Measurements from ENCODE around the gene FOXJ3. TPM values are rescaled to one million over a fixed set of nuclear protein-coding genes. Genes with fewer than 3 reads are reported as not detected.

The FOXJ3 gene
- total RNA-seq, 2 experiments from 2014 or later, result 43.1 to 44.0 TPM

DNA sequence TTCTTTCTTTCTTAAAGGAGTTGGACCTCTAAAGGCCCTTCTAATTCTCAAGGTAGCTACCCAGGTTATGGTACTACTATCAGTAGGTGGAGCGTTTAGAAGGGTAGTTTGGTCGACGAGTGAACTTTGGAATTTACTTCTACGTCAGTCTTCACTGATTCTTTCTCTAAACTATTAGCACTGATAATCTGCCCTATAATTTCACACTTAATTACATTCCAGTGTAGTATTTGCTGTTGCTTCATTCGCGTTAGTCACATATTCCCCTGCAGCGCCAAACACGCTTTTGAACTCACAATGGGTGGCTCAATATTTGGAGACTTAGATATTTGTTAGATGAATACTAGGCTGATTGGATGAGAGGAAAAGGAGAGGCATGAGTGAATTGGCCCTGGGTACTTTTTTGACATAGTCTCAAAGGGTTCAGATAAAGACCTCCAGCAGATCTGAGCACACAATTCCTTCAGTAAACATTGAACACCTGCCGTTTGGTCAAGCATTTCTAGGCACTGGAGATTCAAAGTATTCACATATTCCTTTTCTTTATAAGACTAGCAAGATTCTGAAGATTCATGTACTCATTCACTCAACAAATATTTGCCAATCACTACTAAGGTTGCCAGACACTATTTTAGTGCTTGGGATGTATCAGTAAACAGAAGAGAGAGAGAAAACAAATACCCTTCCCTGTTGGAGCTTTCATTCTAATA is 929 bp upstream of the FOXJ3 start:
- Mint-ChIP-seq H3K36me3 (ENCODE audit: low read depth) (peaks cover 3% of the 10 kb centered on the region), H3K9me3 (no peaks in the 10 kb centered on the region), H3K27ac (peak overlapping the region; percentile 82), H3K4me3 (peak overlapping the region; percentile 78), H3K4me1 (ENCODE audit: low read depth) (peaks cover 37% of the 10 kb centered on the region), H3K27me3 (no peaks in the 10 kb centered on the region)
- DNase-seq (peak; percentile 34), ATAC-seq (no peak)
- ChIA-PET CTCF (interaction anchor here (1.3 kb wide), 1 partner anchor 157 kb away, joined by 3 read pairs; no protein-coding TSS in a partner anchor), POLR2A (interaction anchor here (1.3 kb wide), 1 partner anchor 22 kb away, joined by 3 read pairs; no protein-coding TSS in a partner anchor)
- intact Hi-C loops (cut with micrococcal nuclease), result no loop called here
- TF ChIP-seq, protein P1, sequence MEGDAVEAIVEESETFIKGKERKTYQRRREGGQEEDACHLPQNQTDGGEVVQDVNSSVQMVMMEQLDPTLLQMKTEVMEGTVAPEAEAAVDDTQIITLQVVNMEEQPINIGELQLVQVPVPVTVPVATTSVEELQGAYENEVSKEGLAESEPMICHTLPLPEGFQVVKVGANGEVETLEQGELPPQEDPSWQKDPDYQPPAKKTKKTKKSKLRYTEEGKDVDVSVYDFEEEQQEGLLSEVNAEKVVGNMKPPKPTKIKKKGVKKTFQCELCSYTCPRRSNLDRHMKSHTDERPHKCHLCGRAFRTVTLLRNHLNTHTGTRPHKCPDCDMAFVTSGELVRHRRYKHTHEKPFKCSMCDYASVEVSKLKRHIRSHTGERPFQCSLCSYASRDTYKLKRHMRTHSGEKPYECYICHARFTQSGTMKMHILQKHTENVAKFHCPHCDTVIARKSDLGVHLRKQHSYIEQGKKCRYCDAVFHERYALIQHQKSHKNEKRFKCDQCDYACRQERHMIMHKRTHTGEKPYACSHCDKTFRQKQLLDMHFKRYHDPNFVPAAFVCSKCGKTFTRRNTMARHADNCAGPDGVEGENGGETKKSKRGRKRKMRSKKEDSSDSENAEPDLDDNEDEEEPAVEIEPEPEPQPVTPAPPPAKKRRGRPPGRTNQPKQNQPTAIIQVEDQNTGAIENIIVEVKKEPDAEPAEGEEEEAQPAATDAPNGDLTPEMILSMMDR (IDR thresholded peaks at IDR 0.05), result no peak

DNA sequence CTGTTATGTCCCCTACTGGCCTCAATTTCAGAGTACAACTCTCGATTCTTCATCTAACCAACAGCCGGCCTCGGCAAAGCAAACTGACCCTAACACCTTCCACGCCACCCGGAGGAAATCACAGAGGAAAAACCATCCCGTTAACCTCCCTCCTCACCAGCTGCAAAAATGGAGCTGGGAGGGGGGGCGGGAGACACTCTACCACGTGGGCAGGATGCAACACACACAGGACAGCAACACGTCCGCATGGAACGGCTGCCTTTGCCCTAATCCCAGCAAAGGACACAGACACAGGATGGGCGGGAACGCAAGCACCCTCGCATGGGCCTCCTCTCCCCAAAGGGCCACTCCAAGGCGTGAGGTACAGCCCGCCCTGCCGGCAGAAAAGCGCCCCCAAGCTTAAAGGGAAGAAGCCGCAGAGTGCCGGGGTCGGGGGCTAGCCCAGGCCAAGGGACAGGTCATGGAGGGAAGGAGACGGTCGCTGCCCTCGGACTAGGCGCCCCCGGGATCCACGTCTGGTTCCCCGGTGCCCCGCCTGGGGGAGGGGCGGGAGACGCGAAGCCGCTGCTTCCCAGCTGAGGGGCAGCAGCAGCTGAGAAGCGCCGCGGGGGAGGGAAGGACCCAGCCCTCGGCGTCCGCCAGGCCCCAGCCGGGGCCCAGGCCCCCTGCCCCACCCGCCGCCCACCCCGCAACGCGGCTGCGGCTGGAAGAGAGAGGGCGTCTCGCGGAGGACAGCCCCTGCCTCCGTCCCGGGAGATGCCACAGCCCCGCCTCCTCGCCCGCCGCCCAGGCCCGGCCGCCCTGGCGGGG is 590 bp downstream of the FOXJ3 start:
- Mint-ChIP-seq H3K4me1 (ENCODE audit: low read depth) (peaks cover 48% of the 10 kb centered on the region), H3K9me3 (no peaks in the 10 kb centered on the region), H3K4me3 (peak overlapping the region; percentile 91), H3K27me3 (no peaks in the 10 kb centered on the region), H3K36me3 (ENCODE audit: low read depth) (peaks cover 7% of the 10 kb centered on the region), H3K27ac (peak overlapping the region; percentile 90)
- DNase-seq (peak; percentile 50), ATAC-seq (peak; percentile 45)
- TF ChIP-seq, protein P1 (IDR thresholded peaks at IDR 0.05), result no peak
- CTCF ChIA-PET, result interaction anchor here (0.8 to 1.5 kb wide), 3 partner anchors 10 to 14 kb away, joined by 3 to 5 read pairs (median 3); no protein-coding TSS in a partner anchor
- intact Hi-C loops (cut with micrococcal nuclease), result no loop called here
- POLR2A ChIA-PET, result interaction anchor here (0.8 to 1.8 kb wide), 4 partner anchors 10 to 348 kb away, joined by 3 to 6 read pairs (median 3); partner anchors contain the start of gene YBX1

DNA sequence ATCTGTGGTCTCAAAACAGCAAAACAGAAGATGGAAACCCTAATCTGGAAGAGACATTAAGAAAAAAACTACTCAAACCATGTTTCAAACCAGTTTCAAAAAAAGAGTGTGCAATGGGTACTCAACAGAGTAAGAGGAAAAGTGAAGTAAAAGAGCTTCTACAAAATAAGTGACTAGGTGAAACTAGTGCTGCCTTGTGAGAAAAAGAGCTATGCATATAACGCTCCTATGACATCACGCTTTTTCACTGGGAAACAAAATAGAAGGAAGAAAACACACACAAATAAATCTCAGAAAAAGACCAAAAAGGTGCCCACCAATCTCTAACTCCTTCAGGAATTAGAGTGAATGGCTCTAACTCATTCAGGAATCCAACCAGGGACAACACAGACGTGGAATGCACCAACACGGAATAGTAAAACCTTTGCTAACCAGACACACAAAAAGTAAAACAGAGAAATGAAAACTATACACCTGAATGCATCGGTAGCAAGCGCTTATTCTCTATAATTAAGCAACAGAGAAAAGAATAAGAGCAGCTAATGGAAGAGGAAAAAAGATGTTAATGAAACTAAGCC is 1.3 kb downstream of the FOXJ3 start:
- Mint-ChIP-seq H3K9me3 (no peaks in the 10 kb centered on the region), H3K4me3 (peak overlapping the region; percentile 91), H3K36me3 (ENCODE audit: low read depth) (peaks cover 7% of the 10 kb centered on the region), H3K27me3 (no peaks in the 10 kb centered on the region), H3K27ac (peak overlapping the region; percentile 90), H3K4me1 (ENCODE audit: low read depth) (peaks cover 54% of the 10 kb centered on the region)
- TF ChIP-seq, protein P1 (IDR thresholded peaks at IDR 0.05), result no peak
- DNase-seq (no peak), ATAC-seq (no peak)
- ChIA-PET POLR2A (interaction anchor here (1.2 to 1.8 kb wide), 3 partner anchors 9 to 349 kb away, joined by 3 to 6 read pairs (median 3); partner anchors contain the start of gene YBX1), CTCF (interaction anchor here (0.6 to 1.5 kb wide), 5 partner anchors 10 to 20 kb away, joined by 3 to 5 read pairs (median 3); no protein-coding TSS in a partner anchor)
- intact Hi-C loops (cut with micrococcal nuclease), result no loop called here

DNA sequence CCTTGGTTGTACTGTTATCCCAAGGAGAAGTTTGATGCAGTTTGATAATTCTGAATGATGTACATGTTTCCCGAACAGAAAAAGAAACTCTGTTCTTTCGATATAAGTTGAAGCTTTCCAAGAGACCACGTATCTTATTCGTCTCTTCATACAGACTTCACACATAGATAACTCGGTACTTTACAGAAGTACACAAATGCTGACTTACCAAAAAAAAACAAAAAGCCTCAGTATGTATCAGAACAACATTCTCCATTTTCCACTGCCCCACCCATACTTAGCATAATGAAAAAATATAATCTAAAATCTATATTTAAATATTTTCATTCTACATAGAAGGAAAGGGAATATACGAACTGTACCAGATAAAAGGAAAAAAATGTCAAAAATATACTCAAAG is 2.2 kb downstream of the FOXJ3 start:
- ChIA-PET CTCF (interaction anchor here (1.0 to 1.5 kb wide), 3 partner anchors 11 to 223 kb away, joined by 3 to 5 read pairs (median 5); no protein-coding TSS in a partner anchor), POLR2A (interaction anchor here (1.8 kb wide), 1 partner anchor 9 kb away, joined by 6 read pairs; no protein-coding TSS in a partner anchor)
- TF ChIP-seq, protein P1 (IDR thresholded peaks at IDR 0.05), result no peak
- no peak for ATAC-seq
- Mint-ChIP-seq H3K9me3 (no peaks in the 10 kb centered on the region), H3K36me3 (ENCODE audit: low read depth) (peaks cover 7% of the 10 kb centered on the region), H3K4me1 (ENCODE audit: low read depth) (peaks cover 58% of the 10 kb centered on the region), H3K4me3 (peak overlapping the region; percentile 91), H3K27me3 (no peaks in the 10 kb centered on the region), H3K27ac (no peak overlapping the region)
- intact Hi-C loops (cut with micrococcal nuclease), result no loop called here
- DNase-seq, result no peak
